SH-SY5Y (cell line): ENCODE measurements around the gene CLEC2L.

Experiments
- GATA2 ChIP-seq: IDR thresholded peaks from 2 replicates; pipeline ENCODE4 v1.6.1; 2011; ENCODE audit warnings: mild to moderate bottlenecking, low read depth, low read length
- GATA3 ChIP-seq: IDR thresholded peaks from 2 replicates; pipeline ENCODE4 v1.6.1; 2011; ENCODE audit warnings: low read depth, mild to moderate bottlenecking, low read length, moderate library complexity

DNA sequence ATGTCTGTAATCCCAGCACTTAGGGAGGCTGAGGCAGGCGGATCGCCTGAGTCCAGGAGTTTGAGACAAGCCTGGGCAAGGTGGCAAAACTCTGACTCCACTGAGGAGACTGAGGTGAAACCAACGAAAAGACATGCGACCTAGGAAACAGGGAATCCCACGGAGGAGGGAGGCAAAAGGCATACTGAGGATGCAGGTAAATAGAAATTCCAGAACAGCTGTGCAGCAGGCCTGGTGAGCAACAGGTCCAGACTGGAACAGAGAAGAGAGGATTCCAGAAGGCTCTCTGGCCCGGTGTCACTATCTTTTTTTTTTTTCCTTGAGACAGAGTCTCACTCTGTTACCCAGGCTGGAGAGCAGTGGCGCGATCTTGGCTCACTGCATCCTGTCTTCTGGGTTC, 47.3 kb upstream of the CLEC2L start:
- TF ChIP-seq GATA2 (no peak), GATA3 (no peak)
